GM12878 (cell line): ENCODE results near the gene SLAMF8. TPM values are rescaled to one million over a fixed set of nuclear protein-coding genes. Genes with fewer than 3 reads are reported as not detected.
A peak's percentile ranks its signal among the peaks of the same experiment; 100 is the strongest.

Experiments used
- ATAC-seq: fragments of 200-7000 bp; cut with Tn5 transposase; 3 replicates; pipeline ENCODE4 v1.9.1; 2020; ENCODE audit warnings: mild to moderate bottlenecking, moderate library complexity
- BruUV-seq: library from RNA; stranded (reverse); fragments of 400-500 nt; replicated peaks from 2 replicates; lab custom pipeline; 2021; lab: Mats Ljungman, UMichigan
- CTCF ChIA-PET: fragments of 300-600 bp; sonication (Branson Sonifier 250); formaldehyde crosslinking; extraction: SDS; loops from one replicate; lab custom pipeline; 2021; ENCODE audit warnings: inconsistent platforms; lab: Yijun Ruan, JAX
- POLR2A ChIA-PET: fragments of 350-600 bp; formaldehyde crosslinking; extraction: SDS; loops from one replicate; lab custom pipeline; 2021; ENCODE audit warnings: inconsistent platforms; lab: Charles Lee
- RAD21 ChIA-PET: fragments of 300-600 bp; sonication (Branson Sonifier 250); formaldehyde crosslinking; loops from one replicate; lab custom pipeline; 2023; ENCODE audit warnings: antibody characterized with exemption; ENCODE audit not compliant: unreplicated experiment; lab: Charles Lee
- SMC1A ChIA-PET: fragments of 300-600 bp; sonication (Branson Sonifier 250); formaldehyde crosslinking; loops from one replicate; lab custom pipeline; 2023; ENCODE audit not compliant: unreplicated experiment, uncharacterized antibody; lab: Charles Lee
- DNase-seq: peaks from one replicate; pipeline ENCODE4 v3.0.0-alpha.2; 2011; ENCODE audit warnings: low read depth, low spot score
- FAIRE-seq: peaks from 3 replicates; lab custom pipeline; 2011; peaks lifted over from hg19 to GRCh38; lab: Jason Lieb, UNC
- H2AFZ ChIP-seq: 2 replicates; pipeline ENCODE4 v1.6.0; 2011; ENCODE audit warnings: low read depth, low read length, control low read depth; ENCODE audit not compliant: control insufficient read depth
- H3K27ac ChIP-seq: 2 replicates; pipeline ENCODE4 v1.5.1; 2011; ENCODE audit warnings: control low read depth; ENCODE audit not compliant: control insufficient read depth, insufficient read depth
- H3K27me3 ChIP-seq, 2 experiments: replicated peaks in 1 of 2; 2 replicates each; pipeline versions ENCODE4 v1.6.0 to v1.6.1; 2011; ENCODE audit warnings: low read length in 1 of 2; ENCODE audit not compliant: control insufficient read depth in 2 of 2, insufficient read depth in 2 of 2
- H3K36me3 ChIP-seq, 2 experiments: 2 replicates each; pipeline ENCODE4 v1.5.1; 2011; ENCODE audit warnings: low read length in 1 of 2; ENCODE audit not compliant: control insufficient read depth in 2 of 2, insufficient read depth in 2 of 2
- H3K4me1 ChIP-seq: 2 replicates; pipeline ENCODE4 v1.6.1; 2011; ENCODE audit warnings: mild to moderate bottlenecking, low read length, moderate library complexity, mixed read lengths; ENCODE audit not compliant: control insufficient read depth, insufficient read depth
- H3K4me2 ChIP-seq: 2 replicates; pipeline ENCODE4 v1.6.0; 2011; ENCODE audit warnings: control low read depth; ENCODE audit not compliant: control insufficient read depth, insufficient read depth
- H3K4me3 ChIP-seq: fragments of 200-600 bp; sonication (generic); 2 replicates; pipeline ENCODE4 v1.5.1; 2016
- H3K79me2 ChIP-seq: 2 replicates; pipeline ENCODE4 v1.6.0; 2011; ENCODE audit warnings: low read length; ENCODE audit not compliant: control insufficient read depth, insufficient read depth
- H3K9ac ChIP-seq: 2 replicates; pipeline ENCODE4 v1.8.0; 2011; ENCODE audit warnings: low read length, control low read depth, mixed read lengths; ENCODE audit not compliant: control insufficient read depth, insufficient read depth
- H3K9me3 ChIP-seq: replicated peaks from 3 replicates; pipeline ENCODE4 v1.5.1; 2011; ENCODE audit warnings: mild to moderate bottlenecking, low read length; ENCODE audit not compliant: control insufficient read depth, insufficient read depth
- H4K20me1 ChIP-seq: 2 replicates; pipeline ENCODE4 v1.6.0; 2011; ENCODE audit not compliant: control insufficient read depth, insufficient read depth
- EED ChIP-seq: sonication (generic); IDR thresholded peaks from 2 replicates; pipeline ENCODE4 v1.6.1; 2016; ENCODE audit warnings: antibody characterized with exemption, low read depth
- EGR1 ChIP-seq, 2 experiments: IDR thresholded peaks; 1 replicate in 1 of 2; 2 replicates in 1 of 2; pipeline ENCODE4 v1.6.1; 2011 to 2012; ENCODE audit warnings: low read depth in 2 of 2, low read length in 2 of 2, borderline replicate concordance in 1 of 2, mild to moderate bottlenecking in 1 of 2, moderate library complexity in 1 of 2
- IKZF1 ChIP-seq: fragments of 450-650 bp; conservative IDR thresholded peaks from 2 replicates; pipeline ENCODE4 v1.6.1; 2017; ENCODE audit warnings: antibody characterized with exemption, mild to moderate bottlenecking
- NFYB ChIP-seq: IDR thresholded peaks from 2 replicates; pipeline ENCODE4 v1.6.1; 2011; ENCODE audit warnings: low read depth, mild to moderate bottlenecking, low read length, improper control_type of control experiment, moderate library complexity; ENCODE audit not compliant: insufficient read depth
- RAD21 ChIP-seq: IDR thresholded peaks from 2 replicates; pipeline ENCODE4 v1.6.1; 2011; ENCODE audit warnings: mild to moderate bottlenecking, low read depth, low read length, moderate library complexity; ENCODE audit not compliant: insufficient read depth
- RB1 ChIP-seq: fragments of 450-650 bp; formaldehyde crosslinking; IDR thresholded peaks from 2 replicates; pipeline ENCODE4 v1.6.1; 2017; ENCODE audit warnings: mild to moderate bottlenecking, borderline replicate concordance
- SMC3 ChIP-seq: IDR thresholded peaks from 2 replicates; pipeline ENCODE4 v1.6.1; 2011; ENCODE audit warnings: low read length, improper control_type of control experiment, borderline replicate concordance
- YY1 ChIP-seq: IDR thresholded peaks from 2 replicates; pipeline ENCODE4 v1.6.1; 2011; ENCODE audit warnings: low read depth, mild to moderate bottlenecking, low read length
- ZZZ3 ChIP-seq: IDR thresholded peaks from 2 replicates; pipeline ENCODE4 v1.6.1; 2011; ENCODE audit warnings: low read depth; ENCODE audit not compliant: control insufficient read depth, insufficient read length
- WGBS: methylation state at CpG from one replicate; pipeline ENCODE4 v1.1.6; 2016; ENCODE audit warnings: low lambda C conversion rate; ENCODE audit not compliant: insufficient replicate concordance, insufficient coverage; ENCODE audit errors: missing lambda C conversion rate; 5-methylcytosine and 5-hydroxymethylcytosine counted together
- in situ Hi-C: fragments of 300-500 bp; cut with MboI; formaldehyde crosslinking; loops from 9 replicates; pipeline ENCODE4 v1.14.3; 2018; ENCODE audit warnings: mixed read lengths
- intact Hi-C: fragments of 100-400 bp; cut with micrococcal nuclease; formaldehyde crosslinking; loops from one replicate; pipeline ENCODE4 v1.14.2; 2022; ENCODE audit not compliant: unreplicated experiment
- polyA plus RNA-seq, 11 experiments: library from polyadenylated mRNA; depleted of rRNA in 4 of 11; unstranded in 6 of 11; stranded (reverse) in 5 of 11; fragments of >200 nt; fragmentation: Nextera tagmentation in 4 of 11; fragmentation: Illumina TruSeq in 1 of 11; extraction: Ambion mirVana in 4 of 11; extraction: Trizol in 1 of 11; gene quantifications; 1 replicate in 1 of 11; 2 replicates in 10 of 11; pipeline versions ENCODE4 v1.2.1 to v1.2.3, GENCODE V29; 2011 to 2016; ENCODE audit warnings: inconsistent platforms in 2 of 11, missing spikeins in 2 of 11, low read depth in 1 of 11
- total RNA-seq, 4 experiments: library from RNA; depleted of rRNA in 3 of 4; stranded (reverse); fragments of >200 nt in 3 of 4; fragmentation: Illumina TruSeq in 1 of 4; extraction: Trizol in 1 of 4; gene quantifications; 2 replicates each; pipeline versions ENCODE4 v1.2.1 to v1.2.3, GENCODE V29; 2013 to 2021
- TF ChIP-seq, protein P1 (sequence below), 3 experiments: IDR thresholded peaks in 2 of 3; conservative IDR thresholded peaks in 1 of 3; 2 replicates each; pipeline ENCODE4 v1.5.1; 2011; ENCODE audit warnings: low read depth in 3 of 3, low read length in 3 of 3, mild to moderate bottlenecking in 3 of 3, control low read depth in 2 of 3, moderate library complexity in 2 of 3, inconsistent platforms in 1 of 3, mixed read lengths in 1 of 3; ENCODE audit not compliant: control insufficient read depth in 2 of 3, insufficient read depth in 1 of 3; ENCODE audit errors: extremely low read depth in 1 of 3
- TF ChIP-seq, protein P2 (sequence below): IDR thresholded peaks from 2 replicates; pipeline ENCODE4 v1.6.1; 2012; ENCODE audit warnings: low read depth, low read length, improper control_type of control experiment

Gene SLAMF8
- total and polyA plus RNA-seq, 10 of the 15 experiments (the other 5 are each of a cell fraction or from before 2014, with no cell fraction given) = 0.04 to 0.69 (median 0.10) TPM; not detected in 3

DNA sequence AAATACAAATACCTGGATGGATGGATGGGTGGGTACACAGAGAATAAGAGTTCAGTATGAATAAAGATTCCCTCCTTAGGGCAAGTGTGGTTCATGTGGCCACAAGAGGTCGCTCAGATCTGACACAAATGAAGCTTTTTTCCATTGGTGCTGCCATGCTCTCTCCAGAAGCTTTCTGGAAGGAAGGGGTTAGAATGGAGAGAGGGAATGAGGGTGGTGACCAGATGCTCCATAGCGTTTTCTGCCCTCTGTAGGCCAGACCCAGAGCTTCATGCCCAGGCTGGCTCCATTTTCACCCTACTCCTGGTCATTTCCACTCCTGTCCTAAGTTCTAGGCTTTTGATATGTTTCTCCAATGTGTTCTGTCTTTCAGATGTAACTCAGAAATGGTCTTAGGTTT lies 27.8 kb upstream of the SLAMF8 start:
- ATAC-seq = peak; percentile 82
- TF ChIP-seq RB1 (0 out of 2 replicates have a peak, but pooled peaks have one; percentile 24), NFYB (no peak), IKZF1 (0 out of 2 replicates have a peak, but pooled peaks have one; percentile 22), EED (peak; percentile 20; the same call in 1 of the 2 replicates), RAD21 (peak; percentile 78), SMC3 (peak; percentile 91), YY1 (0 out of 2 replicates have a peak, but pooled peaks have one; percentile 47), ZZZ3 (no peak), EGR1 (IDR thresholded peaks at IDR 0.05; ENCODE audit: borderline replicate concordance in 1 of 2, low read depth in 2 of 2, low read length in 2 of 2) (no peak)
- TF ChIP-seq, protein P1, sequence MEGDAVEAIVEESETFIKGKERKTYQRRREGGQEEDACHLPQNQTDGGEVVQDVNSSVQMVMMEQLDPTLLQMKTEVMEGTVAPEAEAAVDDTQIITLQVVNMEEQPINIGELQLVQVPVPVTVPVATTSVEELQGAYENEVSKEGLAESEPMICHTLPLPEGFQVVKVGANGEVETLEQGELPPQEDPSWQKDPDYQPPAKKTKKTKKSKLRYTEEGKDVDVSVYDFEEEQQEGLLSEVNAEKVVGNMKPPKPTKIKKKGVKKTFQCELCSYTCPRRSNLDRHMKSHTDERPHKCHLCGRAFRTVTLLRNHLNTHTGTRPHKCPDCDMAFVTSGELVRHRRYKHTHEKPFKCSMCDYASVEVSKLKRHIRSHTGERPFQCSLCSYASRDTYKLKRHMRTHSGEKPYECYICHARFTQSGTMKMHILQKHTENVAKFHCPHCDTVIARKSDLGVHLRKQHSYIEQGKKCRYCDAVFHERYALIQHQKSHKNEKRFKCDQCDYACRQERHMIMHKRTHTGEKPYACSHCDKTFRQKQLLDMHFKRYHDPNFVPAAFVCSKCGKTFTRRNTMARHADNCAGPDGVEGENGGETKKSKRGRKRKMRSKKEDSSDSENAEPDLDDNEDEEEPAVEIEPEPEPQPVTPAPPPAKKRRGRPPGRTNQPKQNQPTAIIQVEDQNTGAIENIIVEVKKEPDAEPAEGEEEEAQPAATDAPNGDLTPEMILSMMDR (IDR thresholded peaks at IDR 0.05 in 2 of 3, conservative IDR thresholded peaks at IDR 0.05 in 1 of 3; ENCODE audit: control insufficient read depth in 2 of 3, extremely low read depth in 1 of 3, insufficient read depth in 1 of 3, low read depth in 3 of 3, low read length in 3 of 3) = peak; percentile 68 to 77 (median 71)
- TF ChIP-seq, protein P2, sequence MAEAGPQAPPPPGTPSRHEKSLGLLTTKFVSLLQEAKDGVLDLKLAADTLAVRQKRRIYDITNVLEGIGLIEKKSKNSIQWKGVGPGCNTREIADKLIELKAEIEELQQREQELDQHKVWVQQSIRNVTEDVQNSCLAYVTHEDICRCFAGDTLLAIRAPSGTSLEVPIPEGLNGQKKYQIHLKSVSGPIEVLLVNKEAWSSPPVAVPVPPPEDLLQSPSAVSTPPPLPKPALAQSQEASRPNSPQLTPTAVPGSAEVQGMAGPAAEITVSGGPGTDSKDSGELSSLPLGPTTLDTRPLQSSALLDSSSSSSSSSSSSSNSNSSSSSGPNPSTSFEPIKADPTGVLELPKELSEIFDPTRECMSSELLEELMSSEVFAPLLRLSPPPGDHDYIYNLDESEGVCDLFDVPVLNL = no peak
- no peak overlapping the region for H3K9ac ChIP-seq
- no peak overlapping the region for H3K4me3 ChIP-seq
- POLR2A ChIA-PET = interaction anchor here (1.3 to 3.5 kb wide), 3 partner anchors 21 to 94 kb away, joined by 3 to 13 read pairs (median 4); no protein-coding TSS in a partner anchor
- H3K9me3 ChIP-seq = no peaks in the 10 kb centered on the region
- peaks cover 3% of the 10 kb centered on the region in 2 experiments for H3K27me3 ChIP-seq
- no peaks in the 10 kb centered on the region for H4K20me1 ChIP-seq
- in situ Hi-C loops = loop anchor here (5.0 kb wide), 2 partner anchors 93 to 208 kb away; no protein-coding TSS in a partner anchor
- no peaks in the 10 kb centered on the region for H3K36me3 ChIP-seq
- BruUV-seq = no TSS peak
- H3K27ac ChIP-seq = no peak overlapping the region
- no peak overlapping the region for H3K4me2 ChIP-seq
- peaks cover 9% of the 10 kb centered on the region for H3K4me1 ChIP-seq
- SMC1A ChIA-PET = interaction anchor here (0.8 to 11.2 kb wide), 25 partner anchors 9 to 208 kb away, joined by 3 to 289 read pairs (median 4); partner anchors contain the start of genes DUSP23 and SLAMF8
- WGBS = 0% methylated on average over 2 of the region's 2 CpGs
- CTCF ChIA-PET = interaction anchor here (0.6 to 14.4 kb wide), 43 partner anchors 9 to 1476 kb away, joined by 3 to 476 read pairs (median 5); partner anchors contain the start of genes DUSP23, IGSF9 and SLAMF8
- no peak for DNase-seq
- intact Hi-C loops = loop anchor here (1.0 to 10.0 kb wide), 4 partner anchors 30 to 584 kb away; no protein-coding TSS in a partner anchor
- no peak for FAIRE-seq
- RAD21 ChIA-PET = interaction anchor here (1.0 to 5.5 kb wide), 8 partner anchors 18 to 584 kb away, joined by 3 to 153 read pairs (median 6); partner anchors contain the start of gene DUSP23
- H3K79me2 ChIP-seq = no peaks in the 10 kb centered on the region
- no peak overlapping the region for H2AFZ ChIP-seq
